Smooth muscle cell (in vitro differentiated cells): ENCODE data around the gene BEX2. TPM values are rescaled to one million over a fixed set of nuclear protein-coding genes. Genes with fewer than 3 reads are reported as not detected.

Experiments used
- DNase-seq: peaks from one replicate; lab custom pipeline; 2025; ENCODE audit not compliant: unreplicated experiment; lab: John Stamatoyannopoulos, UW
- H2AFZ ChIP-seq: fragments of 200-600 bp; sonication (generic); 2 replicates; pipeline ENCODE4 v1.6.0; 2016; ENCODE audit warnings: antibody characterized with exemption, low read depth, mild to moderate bottlenecking
- H3F3A ChIP-seq: fragments of 200-600 bp; sonication (generic); 2 replicates; pipeline ENCODE4 v1.6.0; 2017; ENCODE audit warnings: antibody characterized with exemption, low read depth
- H3K27ac ChIP-seq: fragments of 200-600 bp; sonication (generic); 2 replicates; pipeline ENCODE4 v1.5.1; 2016; ENCODE audit warnings: low read depth, mild to moderate bottlenecking
- H3K27me3 ChIP-seq: fragments of 200-600 bp; sonication (generic); 2 replicates; pipeline ENCODE4 v1.6.1; 2016; ENCODE audit warnings: low read depth, mild to moderate bottlenecking
- H3K36me3 ChIP-seq: fragments of 200-600 bp; sonication (generic); 2 replicates; pipeline ENCODE4 v1.5.1; 2016; ENCODE audit warnings: low read depth
- H3K4me1 ChIP-seq: fragments of 200-600 bp; sonication (generic); 2 replicates; pipeline ENCODE4 v1.5.1; 2016; ENCODE audit warnings: low read depth
- H3K4me2 ChIP-seq: fragments of 200-600 bp; sonication (generic); 2 replicates; pipeline ENCODE4 v1.6.0; 2016; ENCODE audit warnings: mild to moderate bottlenecking
- H3K4me3 ChIP-seq: fragments of 200-600 bp; sonication (generic); 2 replicates; pipeline ENCODE4 v1.5.1; 2016; ENCODE audit warnings: mild to moderate bottlenecking
- H3K79me2 ChIP-seq: fragments of 200-600 bp; sonication (generic); 2 replicates; pipeline ENCODE4 v1.6.0; 2016; ENCODE audit warnings: low read depth, mild to moderate bottlenecking
- H3K9ac ChIP-seq: fragments of 200-600 bp; sonication (generic); 2 replicates; pipeline ENCODE4 v1.6.0; 2016; ENCODE audit warnings: low read depth
- H3K9me3 ChIP-seq: fragments of 200-600 bp; sonication (generic); replicated peaks from 2 replicates; pipeline ENCODE4 v1.5.1; 2016; ENCODE audit warnings: low read depth
- H4K20me1 ChIP-seq: fragments of 200-600 bp; sonication (generic); 2 replicates; pipeline ENCODE4 v1.6.0; 2016; ENCODE audit warnings: low read depth
- CTCF ChIP-seq: fragments of 200-600 bp; sonication (generic); IDR thresholded peaks from 2 replicates; pipeline ENCODE4 v1.5.1; 2017; ENCODE audit warnings: borderline replicate concordance, mild to moderate bottlenecking, antibody characterized with exemption; ENCODE audit not compliant: insufficient read depth, poor library complexity, severe bottlenecking
- WGBS: methylation state at CpG from one replicate; pipeline ENCODE4 v1.1.7; 2016; ENCODE audit warnings: low lambda C conversion rate; 5-methylcytosine and 5-hydroxymethylcytosine counted together
- polyA plus RNA-seq: library from polyadenylated mRNA; unstranded; fragments of >200 nt; fragmentation: Nextera tagmentation; extraction: Ambion mirVana; gene quantifications from 2 replicates; pipeline ENCODE4 v1.2.1, GENCODE V29; 2016
- total RNA-seq: library from RNA; depleted of rRNA; stranded (reverse); fragments of >200 nt; gene quantifications from 2 replicates; pipeline ENCODE4 v1.2.3, GENCODE V29; 2014

The BEX2 gene
- total and polyA plus RNA-seq, 2 experiments from 2014 or later, result 3.6 to 4.7 TPM

- H3K27me3 ChIP-seq, result no peaks in the 10 kb centered on the region
- no peak overlapping the region for H3K4me2 ChIP-seq
- H3F3A ChIP-seq, result no peaks in the 10 kb centered on the region
- H4K20me1 ChIP-seq, result no peaks in the 10 kb centered on the region
- no peak overlapping the region for H3K9ac ChIP-seq
- H3K79me2 ChIP-seq, result no peaks in the 10 kb centered on the region
- H3K27ac ChIP-seq, result no peak overlapping the region
- H3K4me3 ChIP-seq, result no peak overlapping the region
- H3K9me3 ChIP-seq, result no peaks in the 10 kb centered on the region
- TF ChIP-seq CTCF, result no peak
- no peak overlapping the region for H2AFZ ChIP-seq
- no peak for DNase-seq
- H3K4me1 ChIP-seq, result no peaks in the 10 kb centered on the region
- no peaks in the 10 kb centered on the region for H3K36me3 ChIP-seq
These were observed 6.1 kb downstream of the BEX2 start for GRCh38 chrX:103304705-103305104.

DNA sequence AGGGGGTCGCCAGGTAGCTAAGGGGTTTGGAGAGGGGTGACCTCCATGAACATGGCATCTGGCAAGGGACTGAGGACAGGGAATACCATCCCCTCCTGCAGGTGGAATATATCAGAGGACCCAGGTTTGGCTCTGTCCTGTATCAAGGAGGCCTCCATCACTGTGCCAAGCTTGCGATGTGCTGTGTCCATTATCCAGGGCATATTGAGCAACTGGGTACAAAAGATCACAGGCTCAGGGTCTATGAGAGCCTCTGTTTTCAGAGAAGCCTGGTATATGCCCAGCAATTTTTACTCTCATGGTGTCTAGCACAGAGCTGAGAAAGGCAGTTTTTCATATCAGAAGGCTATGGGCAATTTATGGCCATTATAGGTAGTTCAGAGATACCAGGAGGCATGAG is 17.7 kb downstream of the BEX2 start:
- Histone ChIP-seq H3K9me3 (no peaks in the 10 kb centered on the region), H4K20me1 (no peaks in the 10 kb centered on the region), H3K4me1 (no peaks in the 10 kb centered on the region), H3K4me2 (no peak overlapping the region), H3K36me3 (no peaks in the 10 kb centered on the region), H3K9ac (no peak overlapping the region), H3K27ac (no peak overlapping the region), H3F3A (no peaks in the 10 kb centered on the region), H2AFZ (no peak overlapping the region), H3K27me3 (no peaks in the 10 kb centered on the region), H3K79me2 (no peaks in the 10 kb centered on the region), H3K4me3 (no peak overlapping the region)
- TF ChIP-seq CTCF, result no peak
- 95% methylated on average over 2 of the region's 2 CpGs for WGBS
- no peak for DNase-seq

DNA sequence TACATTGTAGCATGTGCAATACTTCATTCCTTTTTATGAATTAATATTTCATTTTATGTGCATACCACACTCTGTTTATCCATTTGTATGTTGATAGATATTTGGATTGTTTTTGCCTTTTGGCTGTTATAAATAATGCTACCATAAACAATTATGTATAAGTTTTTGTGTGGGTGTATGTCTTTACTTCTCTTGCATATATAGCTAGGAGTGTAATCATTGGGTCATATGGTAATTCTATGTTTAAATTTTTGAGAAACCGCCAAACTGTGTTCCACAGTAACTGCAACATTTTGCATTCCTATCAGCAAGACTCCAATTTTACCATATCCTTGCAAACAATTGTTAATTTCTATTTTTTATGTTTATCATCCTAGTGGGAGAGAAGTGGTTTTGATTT is 31.2 kb downstream of the BEX2 start:
- H3K27me3 ChIP-seq, result no peaks in the 10 kb centered on the region
- H3K4me1 ChIP-seq, result no peaks in the 10 kb centered on the region
- H3K4me3 ChIP-seq, result no peak overlapping the region
- no peaks in the 10 kb centered on the region for H3K36me3 ChIP-seq
- H3K9ac ChIP-seq, result no peak overlapping the region
- H4K20me1 ChIP-seq, result no peaks in the 10 kb centered on the region
- no peak overlapping the region for H3K27ac ChIP-seq
- no peak for DNase-seq
- H2AFZ ChIP-seq, result no peak overlapping the region
- H3K79me2 ChIP-seq, result no peaks in the 10 kb centered on the region
- H3F3A ChIP-seq, result no peaks in the 10 kb centered on the region
- 67% methylated on average over 1 of the region's 1 CpG for WGBS
- peaks cover 2% of the 10 kb centered on the region for H3K9me3 ChIP-seq
- no peak for TF ChIP-seq CTCF
- H3K4me2 ChIP-seq, result no peak overlapping the region

GRCh38 chrX:103276581-103277002 is 34.2 kb downstream of the BEX2 start, which contains the start of gene TCEAL5:
Gene TCEAL5, minus strand, starts transcription at chrX:103276750. Its CDS starts 2,187 bp downstream, at chrX:103274563.
- Histone ChIP-seq H3K4me1 (no peaks in the 10 kb centered on the region), H3K9me3 (peaks cover 2% of the 10 kb centered on the region), H4K20me1 (no peaks in the 10 kb centered on the region), H3K27me3 (no peaks in the 10 kb centered on the region), H3K4me2 (no peak within 1 kb of the TSS), H3K79me2 (no peaks in the 10 kb centered on the region), H3K9ac (no peak within 1 kb of the TSS), H3F3A (no peaks in the 10 kb centered on the region), H3K27ac (no peak within 1 kb of the TSS), H3K4me3 (no peak within 1 kb of the TSS), H3K36me3 (no peaks in the 10 kb centered on the region), H2AFZ (no peak within 1 kb of the TSS)
- 72% methylated on average over 17 of the region's 17 CpGs for WGBS
- TF ChIP-seq CTCF, result no peak
- no peak for DNase-seq
